CD4-positive, alpha-beta T cell treated with Interleukin-12 subunit alpha and Interleukin-12 subunit beta, for 1 hour (primary cell): ENCODE data around the gene YJEFN3.

ENCODE experiments used
- DNase-seq: peaks from one replicate; pipeline ENCODE4 v3.0.0-alpha.2; 2020

YJEFN3 gene

GRCh38 chr19:19498255-19498991 is 30.3 kb upstream of the YJEFN3 start:
- no peak for DNase-seq

GRCh38 chr19:19499272-19499995 is 29.3 kb upstream of the YJEFN3 start:
- DNase-seq = no peak

GRCh38 chr19:19500975-19501644 is 27.6 kb upstream of the YJEFN3 start:
- DNase-seq = no peak

GRCh38 chr19:19501798-19502197 is 26.9 kb upstream of the YJEFN3 start:
- DNase-seq = no peak

- DNase-seq = no peak
These were observed 26.4 kb upstream of the YJEFN3 start for GRCh38 chr19:19502281-19502680.

- DNase-seq = no peak
These were observed 25.7 kb upstream of the YJEFN3 start for GRCh38 chr19:19502808-19503602.

- no peak for DNase-seq
These were observed 23.7 kb upstream of the YJEFN3 start for GRCh38 chr19:19504754-19505668.

GRCh38 chr19:19505669-19506326 is 22.9 kb upstream of the YJEFN3 start:
- DNase-seq = no peak

- no peak for DNase-seq
These were observed 22.1 kb upstream of the YJEFN3 start for GRCh38 chr19:19506592-19506991.

GRCh38 chr19:19507354-19507753 is 21.4 kb upstream of the YJEFN3 start:
- DNase-seq = no peak

GRCh38 chr19:19508217-19508616 is 20.5 kb upstream of the YJEFN3 start:
- no peak for DNase-seq

GRCh38 chr19:19510432-19510831 is 18.3 kb upstream of the YJEFN3 start:
- no peak for DNase-seq

GRCh38 chr19:19513682-19514081 is 15.0 kb upstream of the YJEFN3 start:
- no peak for DNase-seq

GRCh38 chr19:19514215-19514657 is 14.5 kb upstream of the YJEFN3 start:
- DNase-seq = peak; percentile 29

- no peak for DNase-seq
These were observed 13.7 kb upstream of the YJEFN3 start, which contains the start of gene TSSK6 for GRCh38 chr19:19514881-19515641. Gene TSSK6 (minus strand): TSS chr19:19515548. CDS start chr19:19515427, 121 bp downstream.

GRCh38 chr19:19515642-19516519 is 12.8 kb upstream of the YJEFN3 start, which contains the start of gene NDUFA13:
Gene NDUFA13 (plus strand): TSS chr19:19516225. CDS start chr19:19516239, 14 bp downstream.
- DNase-seq = peak; percentile 95

- no peak for DNase-seq
These were observed 11.5 kb upstream of the YJEFN3 start for GRCh38 chr19:19517235-19517619.

GRCh38 chr19:19520989-19521388 is 7.7 kb upstream of the YJEFN3 start:
- no peak for DNase-seq

- DNase-seq = no peak
These were observed 5.5 kb upstream of the YJEFN3 start for GRCh38 chr19:19523177-19523576.
